HepG2 (cell line): ENCODE measurements around the gene SEMA5B. TPM values are rescaled to one million over a fixed set of nuclear protein-coding genes. Genes with fewer than 3 reads are reported as not detected.

Source experiments
- ATAC-seq: fragments of 200-7000 bp; cut with Tn5 transposase; 3 replicates; pipeline ENCODE4 v1.9.1; 2020; ENCODE audit warnings: mild to moderate bottlenecking, moderate library complexity
- BruUV-seq: library from RNA; stranded (reverse); fragments of 400-500 nt; replicated peaks from 2 replicates; lab custom pipeline; 2021; lab: Mats Ljungman, UMichigan
- CTCF ChIA-PET: fragments of 300-600 bp; formaldehyde crosslinking; extraction: SDS; loops from one replicate; lab custom pipeline; 2021; ENCODE audit warnings: low total read pairs, inconsistent platforms, low intra/inter-chr PET ratio; lab: Yijun Ruan, JAX
- POLR2A ChIA-PET: fragments of 350-600 bp; sonication (Branson Sonifier 250); formaldehyde crosslinking; loops from one replicate; lab custom pipeline; 2020; ENCODE audit warnings: antibody characterized with exemption, inconsistent platforms; lab: Yijun Ruan, JAX
- DNase-seq: peaks from one replicate; pipeline ENCODE4 v3.0.0-alpha.2; 2015; ENCODE audit warnings: low spot score
- FAIRE-seq: peaks from 3 replicates; lab custom pipeline; 2011; peaks lifted over from hg19 to GRCh38; lab: Jason Lieb, UNC
- H2AFZ ChIP-seq: one replicate; pipeline ENCODE4 v1.6.1; 2011; ENCODE audit warnings: low read length, inconsistent platforms
- H3K27ac ChIP-seq: fragments of 300-600 bp; 3 replicates; pipeline ENCODE4 v1.8.0; 2011; ENCODE audit warnings: mixed run types, mild to moderate bottlenecking, mixed read lengths, low read length, inconsistent platforms; ENCODE audit not compliant: insufficient read depth; ENCODE audit errors: extremely low read length
- H3K27me3 ChIP-seq, 2 experiments: fragments of 200-600 bp in 1 of 2; 2 replicates in 1 of 2; 3 replicates in 1 of 2; pipeline versions ENCODE4 v1.6.0 to v1.8.0; 2011; ENCODE audit warnings: low read length in 2 of 2, mild to moderate bottlenecking in 2 of 2, moderate library complexity in 2 of 2, inconsistent platforms in 1 of 2; ENCODE audit not compliant: insufficient read depth in 2 of 2, control insufficient read depth in 1 of 2
- H3K36me3 ChIP-seq, 2 experiments: fragments of 200-600 bp in 1 of 2; replicated peaks in 1 of 2; 2 replicates in 1 of 2; 3 replicates in 1 of 2; pipeline versions ENCODE4 v1.5.1 to v1.8.0; 2011; ENCODE audit warnings: low read length in 2 of 2, inconsistent platforms in 1 of 2; ENCODE audit not compliant: insufficient read depth in 2 of 2, control insufficient read depth in 1 of 2
- H3K4me1 ChIP-seq: 2 replicates; pipeline ENCODE4 v1.5.1; 2012; ENCODE audit warnings: low read length, inconsistent platforms; ENCODE audit not compliant: insufficient read depth
- H3K4me2 ChIP-seq: 2 replicates; pipeline ENCODE4 v1.6.0; 2011; ENCODE audit warnings: low read depth, low read length, inconsistent platforms
- H3K4me3 ChIP-seq, 3 experiments: fragments of 200-600 bp in 1 of 3; sonication (generic), shearing (Covaris generic) in 1 of 3; replicated peaks in 1 of 3; 2 replicates each; pipeline ENCODE4 v1.5.1; 2011 to 2016; ENCODE audit warnings: low read length in 3 of 3, inconsistent platforms in 2 of 3, low read depth in 2 of 3, mild to moderate bottlenecking in 2 of 3, control low read depth in 1 of 3, mixed read lengths in 1 of 3; ENCODE audit not compliant: insufficient read depth in 1 of 3
- H3K79me2 ChIP-seq: one replicate; pipeline ENCODE4 v1.6.1; 2011; ENCODE audit warnings: low read length, inconsistent platforms; ENCODE audit not compliant: insufficient read depth
- H3K9ac ChIP-seq: 2 replicates; pipeline ENCODE4 v1.6.0; 2011; ENCODE audit warnings: mild to moderate bottlenecking, low read depth, low read length, inconsistent platforms; ENCODE audit not compliant: insufficient read depth
- H3K9me3 ChIP-seq: 2 replicates; pipeline ENCODE4 v1.5.1; 2012; ENCODE audit warnings: mild to moderate bottlenecking, low read length
- H4K20me1 ChIP-seq: 2 replicates; pipeline ENCODE4 v1.6.0; 2011; ENCODE audit warnings: inconsistent platforms, mild to moderate bottlenecking, low read length, moderate library complexity; ENCODE audit not compliant: insufficient read depth
- GPN1 ChIP-seq: sonication (generic); formaldehyde crosslinking; IDR thresholded peaks from 2 replicates; pipeline ENCODE4 v1.5.1; 2020; ENCODE audit warnings: missing genetic modification reagents, borderline replicate concordance
- MAF1 ChIP-seq: sonication (generic); formaldehyde crosslinking; IDR thresholded peaks from 2 replicates; pipeline ENCODE4 v1.5.0; 2020; ENCODE audit warnings: missing genetic modification reagents, borderline replicate concordance
- MIER2 ChIP-seq: IDR thresholded peaks from 2 replicates; pipeline ENCODE4 v1.6.1; 2016; ENCODE audit warnings: missing biosample characterization, missing genetic modification reagents
- PAF1 ChIP-seq: IDR thresholded peaks from 2 replicates; pipeline ENCODE4 v1.6.1; 2016; ENCODE audit warnings: missing genetic modification reagents, missing compliant biosample characterization
- RARA ChIP-seq: IDR thresholded peaks from 2 replicates; pipeline ENCODE4 v1.6.1; 2016; ENCODE audit warnings: missing genetic modification reagents, missing compliant biosample characterization
- ZNF354B ChIP-seq: sonication (generic); formaldehyde crosslinking; IDR thresholded peaks from 2 replicates; pipeline ENCODE4 v1.8.0; 2022; ENCODE audit warnings: mild to moderate bottlenecking, missing genetic modification reagents
- ZNF543 ChIP-seq: sonication (generic); formaldehyde crosslinking; IDR thresholded peaks from 2 replicates; pipeline ENCODE4 v1.4.0; 2020; ENCODE audit warnings: mild to moderate bottlenecking, missing genetic modification reagents
- ZNF572 ChIP-seq: sonication (generic); formaldehyde crosslinking; IDR thresholded peaks from 2 replicates; pipeline ENCODE4 v1.5.1; 2020; ENCODE audit warnings: mild to moderate bottlenecking, missing genetic modification reagents
- ZNF737 ChIP-seq: sonication (generic); formaldehyde crosslinking; IDR thresholded peaks from 2 replicates; pipeline ENCODE4 v1.5.0; 2020; ENCODE audit warnings: missing genetic modification reagents, mild to moderate bottlenecking, borderline replicate concordance
- WGBS: methylation state at CpG from one replicate; pipeline ENCODE4 v1.1.6; 2017; ENCODE audit warnings: low lambda C conversion rate; 5-methylcytosine and 5-hydroxymethylcytosine counted together
- in situ Hi-C: cut with HindIII; loops from 2 replicates; pipeline ENCODE4 v1.10.0; 2017; ENCODE audit warnings: low pct_unique_long_range_greater_than_20kb; ENCODE audit not compliant: extremely low pct_ligation_motif_present
- intact Hi-C: fragments of 100-400 bp; cut with micrococcal nuclease; formaldehyde crosslinking; loops from one replicate; pipeline ENCODE4 v1.10.0; 2022; ENCODE audit not compliant: unreplicated experiment
- polyA plus RNA-seq, 8 experiments: library from polyadenylated mRNA; depleted of rRNA in 3 of 8; stranded (reverse) in 7 of 8; unstranded in 1 of 8; fragments of >200 nt; fragmentation: Illumina TruSeq in 4 of 8; extraction: Trizol in 4 of 8; gene quantifications; 2 replicates each; pipeline versions ENCODE4 v1.2.1 to v1.2.3, GENCODE V29; 2011 to 2016; ENCODE audit warnings: low read depth in 4 of 8, missing spikeins in 1 of 8, mixed read lengths in 1 of 8; ENCODE audit not compliant: insufficient read depth in 1 of 8
- total RNA-seq, 5 experiments: library from RNA; depleted of rRNA; stranded (reverse); fragments of >200 nt; fragmentation: Illumina TruSeq; extraction: Trizol; gene quantifications; 2 replicates each; pipeline ENCODE4 v1.2.3, GENCODE V29; 2016; ENCODE audit warnings: low read depth in 1 of 5
- TF ChIP-seq, protein P1 (sequence below): sonication (generic); formaldehyde crosslinking; IDR thresholded peaks from 2 replicates; pipeline ENCODE4 v1.8.1; 2023; ENCODE audit warnings: mild to moderate bottlenecking, inconsistent platforms, moderate library complexity, missing genetic modification reagents, borderline replicate concordance
- TF ChIP-seq, protein P2 (sequence below): sonication (generic); formaldehyde crosslinking; IDR thresholded peaks from 2 replicates; pipeline ENCODE4 v1.5.0; 2020; ENCODE audit warnings: missing genetic modification reagents, mild to moderate bottlenecking, borderline replicate concordance
- TF ChIP-seq, protein P3 (sequence below), 2 experiments: IDR thresholded peaks; 2 replicates each; pipeline ENCODE4 v1.6.1; 2011 to 2012; ENCODE audit warnings: low read length in 2 of 2, borderline replicate concordance in 1 of 2, low read depth in 1 of 2, mild to moderate bottlenecking in 1 of 2, moderate library complexity in 1 of 2

Gene SEMA5B
- total and polyA plus RNA-seq, 2 of the 13 experiments (the other 11 are each of a cell fraction or from before 2014, with no cell fraction given), result not detected

DNA sequence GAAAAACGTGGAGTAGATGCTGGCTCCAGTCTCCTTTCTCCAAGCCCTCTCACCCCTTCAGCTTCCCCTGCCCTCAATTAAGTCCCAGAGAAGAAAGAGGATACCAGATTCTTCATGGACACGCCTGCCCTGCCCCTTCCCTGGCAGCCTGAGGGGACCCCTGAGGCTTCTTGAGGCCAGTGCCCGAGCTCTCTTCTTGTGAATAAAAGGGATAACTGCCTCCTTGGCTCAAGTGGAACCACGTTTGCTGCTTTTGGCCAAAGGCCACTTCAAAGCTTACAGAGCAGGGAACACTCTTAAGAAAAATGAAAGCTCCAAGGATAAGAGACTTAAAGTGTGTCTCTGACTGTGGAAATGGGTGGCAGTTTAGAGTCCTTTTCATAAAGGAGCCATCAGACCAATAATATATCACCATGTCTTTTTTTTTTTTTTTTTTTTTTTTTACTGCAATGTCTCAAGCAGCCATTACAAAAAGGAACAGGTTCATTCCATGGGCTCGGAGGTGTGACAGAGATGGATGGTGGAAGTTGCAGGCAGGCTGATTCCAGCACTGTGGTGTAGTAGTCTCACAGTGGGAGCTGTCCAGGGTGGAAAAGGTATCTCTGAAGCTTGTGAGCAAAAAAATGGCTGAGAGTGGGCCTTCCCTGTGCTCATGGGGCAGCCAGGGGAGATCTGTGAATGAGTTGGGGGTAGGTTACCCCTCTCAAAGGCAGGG is 108.8 kb downstream of the SEMA5B start:
- FAIRE-seq, result no peak
- Histone ChIP-seq H2AFZ (no peak overlapping the region), H3K4me1 (no peaks in the 10 kb centered on the region; the same call in 1 of the 2 replicates), H3K4me3 (no peak overlapping the region), H4K20me1 (no peaks in the 10 kb centered on the region), H3K79me2 (no peaks in the 10 kb centered on the region), H3K36me3 (no peaks in the 10 kb centered on the region), H3K9me3 (no peaks in the 10 kb centered on the region), H3K4me2 (no peak overlapping the region), H3K9ac (no peak overlapping the region), H3K27ac (no peak overlapping the region), H3K27me3 (peaks cover 9 to 50% of the 10 kb centered on the region in 2 experiments; a peak in 4 of 5 replicates)
- no TSS peak for BruUV-seq
- CTCF ChIA-PET, result no interaction called here
- DNase-seq, result no peak
- in situ Hi-C loops, result no loop called here
- TF ChIP-seq, protein P1, sequence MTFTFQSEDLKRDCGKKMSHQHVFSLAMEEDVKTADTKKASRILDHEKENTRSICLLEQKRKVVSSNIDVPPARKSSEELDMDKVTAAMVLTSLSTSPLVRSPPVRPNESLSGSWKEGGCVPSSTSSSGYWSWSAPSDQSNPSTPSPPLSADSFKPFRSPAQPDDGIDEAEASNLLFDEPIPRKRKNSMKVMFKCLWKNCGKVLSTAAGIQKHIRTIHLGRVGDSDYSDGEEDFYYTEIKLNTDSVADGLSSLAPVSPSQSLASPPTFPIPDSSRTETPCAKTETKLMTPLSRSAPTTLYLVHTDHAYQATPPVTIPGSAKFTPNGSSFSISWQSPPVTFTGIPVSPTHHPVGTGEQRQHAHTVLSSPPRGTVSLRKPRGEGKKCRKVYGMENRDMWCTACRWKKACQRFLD (CRISPR knock-in tag), result no peak
- TF ChIP-seq, protein P2, sequence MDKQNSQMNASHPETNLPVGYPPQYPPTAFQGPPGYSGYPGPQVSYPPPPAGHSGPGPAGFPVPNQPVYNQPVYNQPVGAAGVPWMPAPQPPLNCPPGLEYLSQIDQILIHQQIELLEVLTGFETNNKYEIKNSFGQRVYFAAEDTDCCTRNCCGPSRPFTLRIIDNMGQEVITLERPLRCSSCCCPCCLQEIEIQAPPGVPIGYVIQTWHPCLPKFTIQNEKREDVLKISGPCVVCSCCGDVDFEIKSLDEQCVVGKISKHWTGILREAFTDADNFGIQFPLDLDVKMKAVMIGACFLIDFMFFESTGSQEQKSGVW (CRISPR knock-in tag), result no peak
- TF ChIP-seq ZNF354B (CRISPR knock-in tag), result no peak
- TF ChIP-seq MAF1 (CRISPR knock-in tag), result no peak
- no peak for TF ChIP-seq ZNF737 (CRISPR knock-in tag)
- no peak for TF ChIP-seq PAF1 (CRISPR knock-in tag)
- no peak for TF ChIP-seq GPN1 (CRISPR knock-in tag)
- no peak for TF ChIP-seq ZNF543
- peak; percentile 65; the same call in 1 of the 2 replicates for TF ChIP-seq ZNF572 (CRISPR knock-in tag)
- TF ChIP-seq RARA, result no peak
- TF ChIP-seq, protein P3, sequence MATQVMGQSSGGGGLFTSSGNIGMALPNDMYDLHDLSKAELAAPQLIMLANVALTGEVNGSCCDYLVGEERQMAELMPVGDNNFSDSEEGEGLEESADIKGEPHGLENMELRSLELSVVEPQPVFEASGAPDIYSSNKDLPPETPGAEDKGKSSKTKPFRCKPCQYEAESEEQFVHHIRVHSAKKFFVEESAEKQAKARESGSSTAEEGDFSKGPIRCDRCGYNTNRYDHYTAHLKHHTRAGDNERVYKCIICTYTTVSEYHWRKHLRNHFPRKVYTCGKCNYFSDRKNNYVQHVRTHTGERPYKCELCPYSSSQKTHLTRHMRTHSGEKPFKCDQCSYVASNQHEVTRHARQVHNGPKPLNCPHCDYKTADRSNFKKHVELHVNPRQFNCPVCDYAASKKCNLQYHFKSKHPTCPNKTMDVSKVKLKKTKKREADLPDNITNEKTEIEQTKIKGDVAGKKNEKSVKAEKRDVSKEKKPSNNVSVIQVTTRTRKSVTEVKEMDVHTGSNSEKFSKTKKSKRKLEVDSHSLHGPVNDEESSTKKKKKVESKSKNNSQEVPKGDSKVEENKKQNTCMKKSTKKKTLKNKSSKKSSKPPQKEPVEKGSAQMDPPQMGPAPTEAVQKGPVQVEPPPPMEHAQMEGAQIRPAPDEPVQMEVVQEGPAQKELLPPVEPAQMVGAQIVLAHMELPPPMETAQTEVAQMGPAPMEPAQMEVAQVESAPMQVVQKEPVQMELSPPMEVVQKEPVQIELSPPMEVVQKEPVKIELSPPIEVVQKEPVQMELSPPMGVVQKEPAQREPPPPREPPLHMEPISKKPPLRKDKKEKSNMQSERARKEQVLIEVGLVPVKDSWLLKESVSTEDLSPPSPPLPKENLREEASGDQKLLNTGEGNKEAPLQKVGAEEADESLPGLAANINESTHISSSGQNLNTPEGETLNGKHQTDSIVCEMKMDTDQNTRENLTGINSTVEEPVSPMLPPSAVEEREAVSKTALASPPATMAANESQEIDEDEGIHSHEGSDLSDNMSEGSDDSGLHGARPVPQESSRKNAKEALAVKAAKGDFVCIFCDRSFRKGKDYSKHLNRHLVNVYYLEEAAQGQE (IDR thresholded peaks at IDR 0.05; ENCODE audit: borderline replicate concordance in 1 of 2, low read depth in 1 of 2, low read length in 2 of 2), result peak; percentile 46 to 91
- TF ChIP-seq MIER2 (CRISPR knock-in tag), result peak; percentile 87
- POLR2A ChIA-PET, result no interaction called here
- intact Hi-C loops, result no loop called here
- WGBS, result 8% methylated on average over 5 of the region's 5 CpGs
- no peak for ATAC-seq
